Stimulated activated CD4-positive, alpha-beta T cell treated with anti-CD3 and anti-CD28 coated beads, Interleukin-1b, Interleukin-23, amount 100 ng/mL, for 24 hours (primary cell): ENCODE measurements around the gene VWA5B1.
"Not testable (repeated sequence)": the region's sequence is repeated elsewhere in the genome, so short reads cannot be mapped to it uniquely, and the experiment has no call there.

Source experiments
- DNase-seq, 4 experiments: peaks; one replicate each; pipeline ENCODE4 v3.0.0-alpha.2; 2020; ENCODE audit warnings: low read depth in 4 of 4, low spot score in 1 of 4

VWA5B1 gene

DNA sequence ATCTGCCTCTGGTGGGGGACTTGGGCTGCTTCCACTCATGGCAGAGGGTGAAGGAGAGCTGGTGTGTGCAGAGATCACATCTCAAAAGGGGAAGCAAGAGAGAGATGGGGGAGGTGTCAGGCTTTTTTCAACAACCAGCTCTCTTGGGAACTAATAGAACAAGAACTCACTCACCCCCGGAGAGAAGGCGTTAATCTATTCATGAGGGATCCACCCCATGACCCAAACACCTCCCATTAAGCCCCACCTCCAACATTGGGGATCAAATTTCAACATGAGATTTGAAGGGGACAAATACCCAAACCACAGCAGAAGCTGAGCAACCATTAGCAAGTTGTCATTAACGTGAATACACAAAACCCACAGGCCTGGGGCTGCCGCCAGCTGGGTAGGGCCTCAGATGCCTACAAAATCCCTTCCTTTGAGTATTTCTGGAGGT, 12.0 kb upstream of the VWA5B1 start:
- no peak for DNase-seq

DNA sequence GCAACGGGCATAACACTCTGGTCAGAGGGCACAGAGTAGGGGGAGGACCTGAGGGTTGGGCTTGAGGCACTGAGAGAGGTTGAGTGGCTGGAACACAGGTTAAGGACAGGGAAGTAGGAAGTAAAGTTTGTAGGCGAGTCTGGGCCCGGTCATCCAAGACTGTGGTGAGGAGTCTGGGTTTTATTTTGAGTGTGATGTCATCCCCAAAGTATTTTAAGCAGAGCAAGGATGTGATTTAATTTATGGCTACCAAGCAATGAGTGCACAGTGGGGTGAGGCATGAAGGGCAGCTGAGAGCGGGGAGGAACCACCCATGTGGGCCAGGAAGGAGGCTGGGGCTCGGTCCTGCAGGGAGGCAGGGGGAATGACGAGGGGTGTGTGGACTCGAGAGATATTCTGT, 11.2 kb upstream of the VWA5B1 start:
- DNase-seq: no peak

DNA sequence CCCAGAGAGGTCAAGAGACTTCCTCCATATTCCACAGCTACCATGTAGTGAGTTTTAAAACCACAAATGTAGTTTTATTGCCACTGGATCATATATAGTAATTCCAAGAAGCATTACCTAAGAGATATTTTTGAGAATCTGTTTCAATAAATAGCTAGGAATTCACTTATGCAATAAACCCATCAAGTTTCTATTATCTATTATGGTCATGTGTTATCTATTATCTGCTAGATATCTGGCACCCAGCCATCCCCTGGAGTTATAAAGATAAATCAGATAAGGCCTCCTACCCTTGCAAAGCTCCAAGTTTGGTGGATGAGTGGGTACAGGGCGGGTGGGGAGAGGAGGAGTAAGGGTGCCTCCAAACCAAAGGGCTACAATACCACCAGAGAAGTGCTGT, 10.3 kb upstream of the VWA5B1 start:
- DNase-seq: no peak

DNA sequence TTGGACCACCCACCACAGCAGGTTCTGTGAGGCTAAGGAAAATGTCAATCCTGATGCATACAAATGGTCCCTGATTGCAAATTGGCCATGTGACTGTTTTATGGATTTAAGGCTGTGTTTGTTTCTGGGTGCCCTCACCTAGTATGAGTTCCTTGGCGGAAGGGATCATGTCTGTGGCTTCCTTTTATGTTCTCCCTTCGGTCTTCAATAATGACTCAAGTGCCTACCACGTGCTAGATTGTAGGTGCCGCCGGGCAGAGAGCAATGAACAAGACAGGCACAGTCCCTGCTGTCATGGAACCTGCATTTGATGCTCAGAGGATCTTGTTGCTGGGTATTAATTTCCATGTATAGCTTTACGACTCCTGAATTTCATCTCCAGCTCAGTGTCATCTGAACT, 9.8 kb upstream of the VWA5B1 start:
- no peak for DNase-seq

DNA sequence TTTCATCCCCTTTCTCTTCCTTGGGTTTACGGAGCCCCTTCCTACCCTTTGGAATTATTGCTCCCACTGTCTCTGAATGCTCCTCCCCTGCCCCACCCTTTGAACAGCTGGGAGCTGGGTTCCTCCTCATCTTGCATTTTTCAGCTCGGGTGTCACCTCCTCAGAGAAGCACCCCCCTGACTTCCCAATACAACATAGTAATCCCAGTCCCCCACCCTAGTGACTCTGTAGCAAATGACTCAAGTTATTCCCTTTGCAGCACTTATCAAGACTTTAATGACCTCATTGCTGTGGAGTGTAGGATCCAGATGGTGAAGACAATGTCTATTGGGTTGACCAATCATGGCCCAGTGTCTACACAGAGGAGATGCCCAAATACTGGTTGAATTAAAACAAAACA, 8.9 kb upstream of the VWA5B1 start:
- DNase-seq: no peak

DNA sequence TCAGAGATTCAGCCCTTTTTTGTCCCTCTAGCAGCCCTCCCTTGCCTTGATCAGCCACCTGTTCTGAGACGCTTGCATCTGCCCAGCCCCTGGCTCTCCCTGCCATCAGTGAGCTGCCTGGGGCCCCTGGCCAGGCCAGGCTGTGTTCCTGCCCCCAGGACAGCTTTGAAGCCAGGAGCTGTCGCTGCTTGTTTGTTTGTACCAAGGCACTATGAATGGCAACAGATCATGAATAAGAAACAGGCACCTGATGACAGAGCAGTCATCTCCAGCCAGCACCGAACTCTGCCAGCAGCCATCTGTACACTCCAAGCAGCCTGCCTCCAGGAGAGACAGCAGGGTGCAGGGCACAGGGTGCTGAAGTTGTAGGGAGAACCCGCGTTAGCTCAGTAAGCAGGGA, 8.1 kb upstream of the VWA5B1 start:
- DNase-seq: no peak

DNA sequence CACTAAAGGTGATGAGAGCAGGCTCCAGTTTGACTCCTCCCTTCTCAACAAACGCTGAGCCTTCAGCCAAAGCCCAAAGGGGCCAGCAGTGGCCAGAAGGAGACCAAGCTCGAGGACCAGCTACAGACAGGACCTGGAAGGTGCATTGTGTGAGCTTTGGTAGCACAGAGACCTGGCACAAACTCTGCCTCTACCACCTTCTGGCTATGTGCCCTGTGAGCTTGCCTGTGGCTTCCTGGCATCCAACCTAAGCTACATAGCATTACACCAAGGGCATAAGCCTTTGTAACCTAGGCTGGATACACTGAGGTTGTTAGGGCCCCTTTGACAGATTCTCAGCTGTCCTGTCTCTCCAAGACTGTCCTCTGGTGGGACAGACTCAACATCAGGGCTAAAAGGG, 6.6 kb upstream of the VWA5B1 start:
- DNase-seq: no peak

DNA sequence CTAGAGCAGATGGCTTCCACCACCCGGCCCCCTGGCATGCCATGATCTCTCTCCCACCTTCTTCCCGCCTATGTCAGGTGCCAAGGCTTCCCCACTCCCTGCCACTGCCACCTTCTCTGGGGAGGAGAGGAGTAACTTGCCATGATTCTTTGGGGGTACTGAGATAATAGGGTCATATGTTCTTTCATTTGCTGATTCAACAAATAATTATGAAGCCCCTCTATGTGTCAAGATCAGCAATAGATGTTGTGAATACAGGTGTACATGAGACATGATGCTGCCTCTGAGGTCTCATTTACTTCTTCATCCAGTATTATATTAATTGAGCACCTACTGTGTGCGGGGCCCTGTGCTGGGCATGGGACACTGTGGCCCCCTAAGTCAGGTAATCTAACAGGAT, 6.0 kb upstream of the VWA5B1 start:
- no peak for DNase-seq

DNA sequence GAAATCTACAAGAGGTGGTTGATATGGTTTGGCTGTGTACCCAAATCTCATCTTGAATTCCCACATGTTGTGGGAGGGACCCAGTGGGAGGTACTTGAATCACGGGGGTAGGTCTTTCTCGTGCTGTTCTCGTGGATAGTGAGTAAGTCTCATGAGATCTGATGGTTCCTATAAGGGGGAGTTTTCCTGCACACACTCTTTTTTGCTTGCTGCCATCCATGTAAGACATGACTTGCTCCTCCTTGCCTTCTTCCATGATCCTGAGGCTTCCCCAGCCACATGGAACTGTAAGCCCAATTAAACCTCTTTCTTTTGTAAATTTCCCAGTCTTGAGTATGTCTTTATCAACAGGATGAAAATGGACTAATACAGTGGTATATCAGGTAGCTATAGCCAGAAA, 5.2 kb upstream of the VWA5B1 start:
- no peak for DNase-seq

DNA sequence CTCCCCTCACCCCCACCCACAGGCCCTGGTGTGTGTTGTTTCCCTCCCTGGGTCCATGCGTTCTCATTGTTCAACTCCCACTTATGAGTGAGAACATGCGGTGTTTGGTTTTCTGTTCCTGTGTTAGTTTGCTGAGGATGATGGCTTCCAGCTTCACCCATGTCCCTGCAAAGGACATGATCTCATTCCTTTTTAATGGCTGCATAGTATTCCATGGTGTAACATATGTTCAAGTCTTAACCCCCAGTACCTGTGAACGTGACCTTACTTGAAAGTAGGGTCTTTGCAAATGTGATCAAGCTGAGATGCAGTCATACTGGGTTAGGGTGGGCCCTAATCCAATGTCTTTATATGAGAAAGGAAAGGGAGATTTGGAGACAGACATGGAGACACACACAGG, 3.0 kb upstream of the VWA5B1 start:
- DNase-seq: not testable (repeated sequence)

DNA sequence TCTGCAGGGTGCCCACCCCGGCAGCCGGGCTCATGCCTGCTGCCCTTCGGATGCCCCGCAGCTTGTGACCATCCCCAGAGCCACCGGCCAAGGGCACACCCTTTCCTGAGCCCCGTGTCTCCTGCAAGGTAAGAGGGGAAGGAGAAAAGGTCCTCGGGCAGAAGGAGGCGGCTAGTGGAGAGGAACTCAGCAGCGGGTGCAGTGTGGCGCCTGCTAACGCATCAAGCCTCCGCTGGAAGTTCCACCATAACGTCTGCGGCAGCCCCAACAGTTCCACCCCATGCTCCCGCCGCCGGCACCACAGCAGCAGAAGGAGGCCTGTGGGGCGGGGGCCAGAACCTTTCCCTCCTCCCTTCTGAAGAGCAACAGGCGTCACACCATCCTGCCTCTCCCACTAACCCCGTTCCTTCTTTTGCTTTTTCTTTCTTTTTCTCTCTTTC, 990 bp downstream of the VWA5B1 start:
- DNase-seq: peak in 1 of 4 experiments; percentile 3

DNA sequence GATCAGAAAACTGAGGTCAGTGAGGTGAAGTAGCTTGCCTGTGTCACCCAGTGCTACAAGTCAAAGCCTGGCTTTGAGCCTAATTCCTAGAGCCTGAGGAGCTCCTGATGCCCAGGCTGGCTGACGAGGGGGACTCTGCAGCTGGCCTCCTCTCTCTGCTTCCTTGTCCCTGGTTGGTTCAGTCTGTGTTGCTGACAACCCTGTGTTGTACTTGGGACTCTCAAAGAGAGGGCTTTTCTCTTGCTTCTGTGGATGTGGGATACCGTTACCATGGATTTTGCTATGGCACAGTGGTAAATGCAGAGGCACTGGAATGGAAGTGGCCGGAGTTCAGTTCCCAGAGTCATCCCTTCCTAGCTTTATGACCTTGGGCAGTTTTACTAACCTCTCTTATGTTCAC, 8.0 kb downstream of the VWA5B1 start:
- no peak for DNase-seq

DNA sequence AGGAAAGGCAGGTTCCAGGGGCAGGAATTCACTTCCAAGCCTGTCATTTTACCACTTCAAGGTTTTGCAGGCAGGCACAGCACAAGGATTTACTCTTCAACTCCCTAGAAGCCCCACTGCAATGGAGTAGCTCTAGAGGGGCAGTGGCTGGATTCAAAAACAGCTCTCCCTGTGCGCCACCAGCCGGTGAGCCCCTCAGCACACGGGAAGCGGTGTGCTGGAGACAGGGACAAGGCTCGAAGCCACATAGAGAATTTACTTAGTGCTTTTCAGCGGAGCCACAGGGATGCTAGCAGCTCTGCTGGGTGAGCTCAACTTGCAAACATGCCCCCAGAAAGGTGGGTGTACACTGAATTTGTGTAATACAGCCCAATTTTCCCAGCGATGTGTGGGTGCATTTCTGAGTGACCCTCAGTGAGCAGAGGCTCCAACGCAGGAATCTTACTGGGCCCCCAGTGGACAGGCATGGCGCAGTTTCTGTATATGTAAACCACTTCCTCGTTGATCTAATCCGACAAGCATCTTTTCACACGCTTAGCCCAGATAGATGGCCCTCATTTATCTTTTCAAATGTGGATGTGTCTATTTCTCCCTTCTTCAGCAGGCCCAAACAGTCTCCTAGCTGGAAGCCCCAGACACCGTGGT, 10.9 kb downstream of the VWA5B1 start:
- DNase-seq: no peak

DNA sequence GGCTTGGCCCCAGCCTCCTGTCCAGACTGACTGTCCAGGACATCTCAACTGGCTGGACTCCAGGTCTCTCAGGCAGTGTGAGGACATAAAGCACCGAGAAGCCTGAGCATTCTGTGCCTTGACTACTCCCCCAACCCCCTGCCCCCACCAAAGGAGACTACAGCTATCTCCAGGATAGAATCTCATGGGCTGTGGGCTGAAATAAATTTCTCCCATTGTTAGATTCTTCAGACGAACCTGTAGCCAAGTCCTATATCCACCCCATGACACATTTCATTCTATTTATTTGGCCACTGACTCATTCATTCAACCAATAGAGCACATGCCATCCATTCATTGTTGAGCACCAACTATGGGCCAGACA, 11.4 kb downstream of the VWA5B1 start:
- DNase-seq: no peak

DNA sequence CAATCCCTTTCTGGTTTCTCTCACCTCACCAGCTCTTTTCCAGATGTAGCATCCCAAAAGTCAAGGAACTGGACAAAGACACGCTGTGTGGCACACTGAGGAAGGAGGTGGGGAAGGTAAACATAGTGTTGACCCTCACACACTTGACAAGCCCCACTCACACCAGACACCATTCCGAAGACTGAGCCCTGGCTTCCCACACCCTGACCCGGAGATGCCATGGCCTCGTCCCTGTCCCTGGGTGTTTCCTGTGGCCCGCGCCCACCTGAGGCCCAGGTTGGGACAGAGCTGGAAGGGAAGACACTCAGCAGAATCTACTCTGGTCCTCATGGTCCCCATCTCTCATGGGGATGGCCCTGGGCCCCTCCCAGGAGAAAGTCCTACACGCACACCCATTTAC, 16.4 kb downstream of the VWA5B1 start:
- no peak for DNase-seq

DNA sequence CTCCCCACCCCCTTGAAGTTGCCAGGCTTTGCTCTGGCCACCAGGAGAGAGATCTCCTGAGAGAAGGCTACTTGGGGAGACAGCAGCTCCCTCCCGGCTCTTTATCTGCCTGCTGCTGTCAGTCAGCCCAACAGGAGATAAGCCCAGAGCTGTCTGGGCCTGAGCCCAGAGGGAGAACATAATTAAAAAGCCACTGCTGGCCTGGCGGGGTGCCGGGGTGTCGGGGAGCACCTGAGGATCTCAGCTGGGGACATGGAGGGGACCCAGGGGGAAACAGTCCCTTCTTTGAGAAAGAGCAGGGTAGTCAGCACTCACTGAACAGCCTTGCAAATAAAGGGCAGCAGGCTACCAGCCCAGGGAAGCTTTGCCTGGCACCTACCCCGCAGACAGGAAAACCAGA, 17.9 kb downstream of the VWA5B1 start:
- no peak for DNase-seq

DNA sequence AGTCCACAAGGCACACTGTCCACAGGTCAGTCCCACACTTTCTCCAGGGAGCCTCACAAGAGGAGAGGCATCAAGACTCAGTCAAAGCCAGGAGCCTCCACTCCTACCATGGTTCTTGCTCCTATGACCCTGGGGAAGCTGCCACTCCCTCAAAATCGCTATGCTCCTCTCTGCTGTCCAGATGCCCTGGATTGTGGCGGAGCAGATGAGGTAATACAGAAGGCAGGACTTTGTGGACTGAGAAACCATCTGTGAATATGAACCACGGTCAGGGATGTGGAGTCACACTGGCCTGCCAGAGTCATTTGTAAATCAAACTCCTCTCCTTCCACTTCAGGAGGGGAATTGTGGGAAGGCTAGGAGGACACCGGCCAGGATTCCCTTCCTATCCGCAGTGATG, 20.6 kb downstream of the VWA5B1 start:
- no peak for DNase-seq

DNA sequence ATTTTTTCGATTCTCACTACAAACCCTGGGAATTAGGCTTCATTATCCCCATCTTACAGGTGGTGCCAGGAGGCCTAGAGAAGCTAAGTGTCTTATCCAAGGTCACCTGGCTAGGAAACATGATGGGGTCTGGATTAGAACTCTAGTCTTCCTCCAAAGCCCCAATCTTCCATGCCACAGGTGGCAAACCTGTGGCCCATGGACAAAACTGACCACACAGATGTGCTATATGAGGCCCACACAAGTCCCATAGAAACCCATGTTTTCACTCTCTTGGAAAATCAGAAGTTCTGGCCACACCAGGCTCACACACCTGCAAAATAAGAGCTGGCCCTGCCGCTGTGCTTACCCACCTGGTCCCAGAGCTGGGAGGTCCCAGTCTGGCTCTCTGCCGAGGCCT, 21.6 kb downstream of the VWA5B1 start:
- DNase-seq: no peak

DNA sequence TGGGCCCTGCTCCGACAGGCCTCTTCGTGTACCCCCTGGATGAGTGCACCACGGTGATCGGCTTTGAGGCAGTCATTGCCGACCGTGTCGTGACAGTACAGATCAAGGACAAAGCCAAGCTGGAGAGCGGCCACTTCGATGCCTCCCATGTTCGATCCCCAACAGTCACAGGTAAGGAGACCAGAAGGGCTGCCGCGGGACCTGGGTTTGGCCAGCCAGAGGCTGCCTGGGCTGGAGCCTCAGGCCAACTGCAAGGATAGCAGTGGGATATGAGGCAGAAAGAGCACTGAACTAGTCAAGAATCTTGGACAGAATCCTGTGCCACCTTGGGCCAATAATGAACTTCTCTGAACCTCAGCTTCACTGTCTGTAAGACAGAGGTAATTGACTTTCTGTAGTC, 22.1 kb downstream of the VWA5B1 start:
- no peak for DNase-seq

DNA sequence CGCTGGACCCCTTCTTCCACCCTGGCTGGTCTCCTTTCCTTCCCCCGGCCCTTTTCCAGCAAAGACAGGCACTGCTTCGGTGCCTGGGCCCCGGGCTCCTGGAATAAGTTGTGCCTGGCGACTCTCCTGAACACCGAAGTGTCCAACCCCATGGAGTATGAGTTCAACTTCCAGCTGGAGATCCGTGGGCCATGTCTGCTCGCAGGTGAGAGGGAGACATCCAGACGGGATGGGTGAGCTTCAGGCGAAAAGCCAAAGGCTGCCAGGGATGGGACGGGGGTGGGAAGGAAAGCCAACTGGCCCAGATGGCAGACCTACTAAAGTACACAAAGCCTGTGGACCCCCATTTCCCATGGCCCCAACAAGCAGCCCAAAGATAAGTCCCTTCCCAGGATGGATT, 26.8 kb downstream of the VWA5B1 start:
- no peak for DNase-seq

DNA sequence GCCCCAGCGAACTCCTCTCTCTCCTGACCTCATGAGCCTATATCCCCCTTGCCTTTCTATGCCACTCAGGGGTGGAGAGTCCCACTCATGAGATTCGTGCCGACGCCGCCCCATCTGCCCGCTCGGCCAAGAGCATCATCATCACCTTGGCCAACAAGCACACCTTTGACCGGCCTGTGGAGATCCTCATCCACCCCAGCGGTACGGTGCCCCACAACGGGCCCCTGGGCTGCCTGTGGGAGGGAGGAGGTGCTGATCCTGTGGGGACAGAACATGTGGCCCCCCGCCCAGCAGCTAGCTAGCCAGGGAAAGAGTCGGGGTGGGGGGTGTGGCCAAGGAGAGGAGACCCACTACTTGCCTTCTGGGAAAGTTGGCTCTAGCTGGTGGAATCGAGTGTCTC, 27.8 kb downstream of the VWA5B1 start:
- DNase-seq: no peak

DNA sequence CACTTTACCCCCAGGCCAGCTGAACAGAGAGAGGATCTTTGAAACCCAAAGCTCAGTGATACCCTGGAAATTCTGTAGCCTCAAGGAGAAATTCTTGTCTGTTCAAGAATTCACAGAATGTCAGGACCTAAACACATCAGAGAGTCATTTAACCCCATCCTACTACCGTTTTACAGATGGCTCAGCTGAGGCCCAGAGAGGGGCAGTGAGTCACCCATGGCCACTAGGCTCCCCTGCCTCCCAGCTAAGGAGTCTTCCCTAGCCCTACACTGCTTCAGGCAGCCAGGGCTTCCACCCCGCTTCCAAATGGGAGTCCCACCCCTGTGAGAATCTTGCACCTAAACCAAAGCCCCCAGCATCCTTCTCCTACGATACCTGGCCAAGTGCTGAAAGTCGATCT, 28.3 kb downstream of the VWA5B1 start:
- no peak for DNase-seq

DNA sequence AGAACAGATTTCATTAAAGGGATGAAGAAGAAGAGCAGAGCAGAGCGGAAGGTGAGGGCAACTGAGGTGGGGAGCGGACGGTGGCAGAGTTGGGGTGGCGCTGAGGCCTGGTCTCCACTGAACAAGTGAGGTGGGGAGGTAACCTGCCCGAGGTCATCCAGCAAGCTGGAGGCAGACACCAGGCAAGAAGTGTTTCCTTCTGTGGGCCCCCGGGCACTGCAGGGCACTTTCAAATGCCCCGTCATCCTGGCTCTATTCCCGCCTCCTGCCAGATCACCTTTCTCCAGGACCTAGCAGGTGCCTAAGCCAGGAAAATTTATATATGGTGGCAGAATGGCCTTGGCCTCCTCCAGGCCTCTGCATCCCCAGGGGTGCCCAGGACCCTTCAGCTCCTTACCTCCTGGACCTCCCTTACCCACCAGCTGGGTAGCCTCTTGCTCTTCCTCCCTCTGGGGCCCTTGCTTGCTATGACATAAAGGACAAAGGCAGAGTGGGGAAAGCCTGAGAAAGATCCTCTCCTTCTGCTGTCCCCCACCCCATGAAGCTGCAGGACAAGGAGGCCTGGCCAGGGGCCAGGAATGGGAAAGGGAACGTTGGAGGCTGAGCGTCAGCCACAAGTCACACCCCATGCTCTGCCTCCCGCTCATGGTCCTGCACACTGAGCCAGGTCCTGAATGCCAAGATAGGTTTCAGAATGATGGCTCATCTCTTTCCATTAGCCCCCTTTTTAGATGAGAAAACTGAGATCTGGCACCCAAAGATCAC, 29.0 kb downstream of the VWA5B1 start:
- DNase-seq: no peak
